Keratinocyte (primary cell): Measurements from ENCODE around the gene GTF2A1L. TPM values are rescaled to one million over a fixed set of nuclear protein-coding genes. Genes with fewer than 3 reads are reported as not detected.

Experiments
- DNase-seq: peaks from one replicate; pipeline ENCODE4 v3.0.0-alpha.2; 2011; ENCODE audit warnings: low read depth, missing footprints, low spot score
- FAIRE-seq: peaks from 2 replicates; lab custom pipeline; 2011; peaks lifted over from hg19 to GRCh38; lab: Jason Lieb, UNC
- H2AFZ ChIP-seq: 2 replicates; pipeline ENCODE4 v1.6.0; 2012; ENCODE audit warnings: low read length, control low read depth, inconsistent platforms; ENCODE audit not compliant: control insufficient read depth
- H3K27ac ChIP-seq: 2 replicates; pipeline ENCODE4 v1.5.1; 2011; ENCODE audit warnings: low read length; ENCODE audit not compliant: control insufficient read depth, insufficient read depth
- H3K27me3 ChIP-seq: 3 replicates; pipeline ENCODE4 v1.6.0; 2011; ENCODE audit warnings: low read length; ENCODE audit not compliant: control insufficient read depth, insufficient read depth; ENCODE audit errors: extremely low read depth
- H3K36me3 ChIP-seq, 2 experiments: 2 replicates in 1 of 2; 3 replicates in 1 of 2; pipeline ENCODE4 v1.5.1; 2011; ENCODE audit warnings: low read length in 2 of 2, mild to moderate bottlenecking in 1 of 2; ENCODE audit not compliant: control insufficient read depth in 2 of 2, insufficient read depth in 2 of 2; ENCODE audit errors: extremely low read depth in 1 of 2
- H3K4me1 ChIP-seq: 3 replicates; pipeline ENCODE4 v1.5.1; 2011; ENCODE audit warnings: low read length; ENCODE audit not compliant: control insufficient read depth, insufficient read depth; ENCODE audit errors: extremely low read depth
- H3K4me2 ChIP-seq: 3 replicates; pipeline ENCODE4 v1.6.0; 2011; ENCODE audit warnings: low read depth, low read length; ENCODE audit not compliant: control insufficient read depth, insufficient read depth; ENCODE audit errors: extremely low read depth
- H3K4me3 ChIP-seq, 3 experiments: fragments of 200-600 bp in 1 of 3; sonication (generic) in 1 of 3; 2 replicates in 2 of 3; 3 replicates in 1 of 3; pipeline ENCODE4 v1.5.1; 2011 to 2016; ENCODE audit warnings: low read length in 3 of 3, mild to moderate bottlenecking in 3 of 3, control low read depth in 2 of 3, inconsistent platforms in 1 of 3, low read depth in 1 of 3, mixed read lengths in 1 of 3, mixed run types in 1 of 3, moderate library complexity in 1 of 3; ENCODE audit not compliant: control insufficient read depth in 2 of 3, insufficient read depth in 2 of 3; ENCODE audit errors: extremely low read depth in 1 of 3
- H3K79me2 ChIP-seq: 2 replicates; pipeline ENCODE4 v1.6.0; 2012; ENCODE audit warnings: low read length; ENCODE audit not compliant: control insufficient read depth, insufficient read depth
- H3K9ac ChIP-seq: 3 replicates; pipeline ENCODE4 v1.6.0; 2011; ENCODE audit warnings: low read length; ENCODE audit not compliant: control insufficient read depth, insufficient read depth; ENCODE audit errors: extremely low read depth
- H3K9me1 ChIP-seq: 3 replicates; pipeline ENCODE4 v1.6.0; 2011; ENCODE audit warnings: low read length; ENCODE audit not compliant: control insufficient read depth, insufficient read depth; ENCODE audit errors: extremely low read depth
- H3K9me3 ChIP-seq: 2 replicates; pipeline ENCODE4 v1.5.1; 2012; ENCODE audit warnings: low read depth, low read length; ENCODE audit not compliant: control insufficient read depth
- H4K20me1 ChIP-seq: 3 replicates; pipeline ENCODE4 v1.6.0; 2011; ENCODE audit warnings: low read length; ENCODE audit not compliant: control insufficient read depth, insufficient read depth; ENCODE audit errors: extremely low read depth
- CTCF ChIP-seq, 3 experiments: IDR thresholded peaks in 1 of 3; conservative IDR thresholded peaks in 1 of 3; optimal IDR thresholded peaks in 1 of 3; 2 replicates in 2 of 3; 3 replicates in 1 of 3; pipeline versions ENCODE3 to v1.5.1; 2011; ENCODE audit warnings: low read length in 3 of 3, mild to moderate bottlenecking in 3 of 3, moderate library complexity in 2 of 3, control low read depth in 1 of 3, inconsistent platforms in 1 of 3; ENCODE audit not compliant: insufficient read depth in 2 of 3; ENCODE audit errors: extremely low read depth in 1 of 3
- EZH2 ChIP-seq: IDR thresholded peaks from one replicate; pipeline ENCODE4 v1.6.1; 2012; ENCODE audit warnings: inconsistent platforms, mild to moderate bottlenecking, low read length, moderate library complexity
- dilution Hi-C: fragments of 300-500 bp; cut with MboI; formaldehyde crosslinking; loops from one replicate; pipeline ENCODE4 v1.7.0; 2020; ENCODE audit warnings: low sequenced_read_pairs; ENCODE audit not compliant: extremely low pct_ligation_motif_present
- polyA plus RNA-seq, 5 experiments: library from polyadenylated mRNA; depleted of rRNA in 3 of 5; stranded (reverse) in 3 of 5; stranded (forward) in 1 of 5; unstranded in 1 of 5; fragments of >200 nt; gene quantifications; 1 replicate in 1 of 5; 2 replicates in 3 of 5; 3 replicates in 1 of 5; pipeline versions ENCODE4 v1.2.1 to v1.2.3, GENCODE V29; 2011 to 2012; ENCODE audit warnings: missing spikeins in 2 of 5, low read depth in 1 of 5, low replicate concordance in 1 of 5

GTF2A1L gene
- polyA plus RNA-seq, 1 donor (not counting 4 experiments of a cell fraction or from before 2014, with no cell fraction given), result not detected

GRCh38 chr2:48633143-48633542, 15.5 kb downstream of the GTF2A1L start:
- H4K20me1 ChIP-seq, result no peaks in the 10 kb centered on the region
- no peak overlapping the region for H3K4me2 ChIP-seq
- no peak overlapping the region for H3K9ac ChIP-seq
- no peaks in the 10 kb centered on the region for H3K36me3 ChIP-seq
- no peak for FAIRE-seq
- H3K4me1 ChIP-seq, result no peaks in the 10 kb centered on the region
- H3K9me3 ChIP-seq, result no peaks in the 10 kb centered on the region
- no peak for DNase-seq
- TF ChIP-seq CTCF (optimal IDR thresholded peaks at IDR 0.05 in 1 of 3, IDR thresholded peaks at IDR 0.05 in 1 of 3, conservative IDR thresholded peaks at IDR 0.05 in 1 of 3; ENCODE audit: extremely low read depth in 1 of 3, insufficient read depth in 2 of 3, low read length in 3 of 3), result no peak
- TF ChIP-seq EZH2, result no peak
- no peaks in the 10 kb centered on the region for H3K9me1 ChIP-seq
- dilution Hi-C loops, result no loop called here
- no peak overlapping the region for H2AFZ ChIP-seq
- no peak overlapping the region for H3K4me3 ChIP-seq
- no peak overlapping the region for H3K27ac ChIP-seq
- no peaks in the 10 kb centered on the region for H3K79me2 ChIP-seq
- no peaks in the 10 kb centered on the region for H3K27me3 ChIP-seq

- dilution Hi-C loops, result no loop called here
- H3K9me3 ChIP-seq, result no peaks in the 10 kb centered on the region
- no peaks in the 10 kb centered on the region for H3K4me1 ChIP-seq
- no peaks in the 10 kb centered on the region for H4K20me1 ChIP-seq
- no peak overlapping the region for H3K27ac ChIP-seq
- H3K27me3 ChIP-seq, result no peaks in the 10 kb centered on the region
- H3K36me3 ChIP-seq, result no peaks in the 10 kb centered on the region
- TF ChIP-seq CTCF (optimal IDR thresholded peaks at IDR 0.05 in 1 of 3, IDR thresholded peaks at IDR 0.05 in 1 of 3, conservative IDR thresholded peaks at IDR 0.05 in 1 of 3; ENCODE audit: extremely low read depth in 1 of 3, insufficient read depth in 2 of 3, low read length in 3 of 3) (no peak), EZH2 (no peak)
- H3K9me1 ChIP-seq, result no peaks in the 10 kb centered on the region
- H3K9ac ChIP-seq, result no peak overlapping the region
- FAIRE-seq (no peak), DNase-seq (no peak)
- no peak overlapping the region for H3K4me2 ChIP-seq
- no peak overlapping the region for H3K4me3 ChIP-seq
- H3K79me2 ChIP-seq, result no peaks in the 10 kb centered on the region
- H2AFZ ChIP-seq, result no peak overlapping the region
These were observed 18.1 kb downstream of the GTF2A1L start for GRCh38 chr2:48635786-48636185.
